Tibial nerve (tissue), 3 donors: ENCODE measurements around the gene PABPN1L.

Experiments
- CTCF ChIP-seq, 5 experiments: fragments of 200-600 bp in 3 of 5; fragments of 450-650 bp in 2 of 5; sonication (generic) in 3 of 5; IDR thresholded peaks; one replicate each; pipeline ENCODE4 v1.5.1; 2016 to 2019; ENCODE audit warnings: antibody characterized with exemption in 5 of 5, mild to moderate bottlenecking in 3 of 5, moderate library complexity in 2 of 5
- POLR2A ChIP-seq, 2 donors: fragments of 450-650 bp; IDR thresholded peaks; one replicate each; pipeline ENCODE4 v1.6.1; 2017; ENCODE audit warnings: antibody characterized with exemption in 2 of 2, mild to moderate bottlenecking in 2 of 2, moderate library complexity in 2 of 2

- TF ChIP-seq CTCF (IDR thresholded peaks at IDR 0.05): no peak
- TF ChIP-seq POLR2A (IDR thresholded peaks at IDR 0.05): no peak
These were observed 4.9 kb upstream of the PABPN1L start for GRCh38 chr16:88871349-88871702.
